AG04449 (cell line): ENCODE results near the gene SCN4B.

ENCODE experiments used
- CTCF ChIA-PET: fragments of 350-600 bp; formaldehyde crosslinking; extraction: SDS; loops from one replicate; lab custom pipeline; 2021; ENCODE audit warnings: antibody characterized with exemption; lab: Yijun Ruan, JAX
- POLR2A ChIA-PET: fragments of 400-600, 350-600 bp; formaldehyde crosslinking; extraction: SDS; loops from one replicate; lab custom pipeline; 2020; ENCODE audit warnings: antibody characterized with exemption, inconsistent platforms; lab: Yijun Ruan, JAX
- DNase-seq: peaks from one replicate; pipeline ENCODE4 v3.0.0-alpha.2; 2010; ENCODE audit warnings: low read depth, low spot score
- H3K4me3 ChIP-seq: 2 replicates; pipeline ENCODE4 v1.5.1; 2011; ENCODE audit warnings: low read depth, mild to moderate bottlenecking, control low read depth, low read length
- TF ChIP-seq, protein P1 (sequence below): IDR thresholded peaks from one replicate; pipeline ENCODE4 v1.5.1; 2011; ENCODE audit warnings: mild to moderate bottlenecking, moderate library complexity, low read length, control low read depth, inconsistent platforms; ENCODE audit not compliant: insufficient read depth; ENCODE audit errors: missing control alignments

Gene SCN4B

DNA sequence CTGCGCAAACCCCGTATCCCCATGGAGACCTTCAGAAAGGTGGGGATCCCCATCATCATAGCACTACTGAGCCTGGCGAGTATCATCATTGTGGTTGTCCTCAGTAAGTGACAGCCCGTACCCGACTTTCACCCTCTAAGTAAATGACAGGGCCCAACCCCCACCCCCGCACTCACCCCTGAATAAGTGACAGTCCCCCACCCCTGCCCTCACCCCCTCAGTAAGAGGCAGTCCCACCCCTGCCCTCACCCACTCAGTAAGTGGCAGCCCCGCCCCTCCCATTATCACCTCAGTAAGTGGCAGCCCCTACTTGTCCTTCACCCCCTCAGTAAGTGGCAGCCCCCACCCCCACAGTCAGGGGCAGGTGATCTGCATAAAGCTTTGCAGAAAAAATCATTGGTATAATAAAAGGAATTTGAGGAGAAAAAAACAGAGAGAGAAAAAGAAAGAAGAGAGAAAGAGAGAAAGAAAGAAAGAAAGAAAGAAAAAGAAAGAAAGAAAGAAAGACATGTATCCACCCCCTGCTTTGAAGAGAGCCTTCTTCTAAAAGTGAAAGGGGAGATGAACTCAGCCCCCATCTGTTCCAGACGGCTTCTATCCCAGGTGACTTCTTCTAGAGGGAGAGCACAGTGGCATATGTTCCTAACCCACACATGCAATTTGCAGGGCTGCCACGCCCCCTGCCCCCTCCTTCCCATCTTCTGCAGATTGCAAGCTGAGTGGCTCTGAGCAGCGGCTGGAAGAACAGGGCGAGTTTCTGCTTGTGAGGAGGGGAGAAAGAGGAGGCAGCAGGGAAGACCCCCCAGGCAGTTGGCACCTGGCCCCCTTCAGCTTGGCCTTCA lies 53.4 kb downstream of the SCN4B start:
- CTCF ChIA-PET: no interaction called here
- POLR2A ChIA-PET: no interaction called here
- TF ChIP-seq, protein P1, sequence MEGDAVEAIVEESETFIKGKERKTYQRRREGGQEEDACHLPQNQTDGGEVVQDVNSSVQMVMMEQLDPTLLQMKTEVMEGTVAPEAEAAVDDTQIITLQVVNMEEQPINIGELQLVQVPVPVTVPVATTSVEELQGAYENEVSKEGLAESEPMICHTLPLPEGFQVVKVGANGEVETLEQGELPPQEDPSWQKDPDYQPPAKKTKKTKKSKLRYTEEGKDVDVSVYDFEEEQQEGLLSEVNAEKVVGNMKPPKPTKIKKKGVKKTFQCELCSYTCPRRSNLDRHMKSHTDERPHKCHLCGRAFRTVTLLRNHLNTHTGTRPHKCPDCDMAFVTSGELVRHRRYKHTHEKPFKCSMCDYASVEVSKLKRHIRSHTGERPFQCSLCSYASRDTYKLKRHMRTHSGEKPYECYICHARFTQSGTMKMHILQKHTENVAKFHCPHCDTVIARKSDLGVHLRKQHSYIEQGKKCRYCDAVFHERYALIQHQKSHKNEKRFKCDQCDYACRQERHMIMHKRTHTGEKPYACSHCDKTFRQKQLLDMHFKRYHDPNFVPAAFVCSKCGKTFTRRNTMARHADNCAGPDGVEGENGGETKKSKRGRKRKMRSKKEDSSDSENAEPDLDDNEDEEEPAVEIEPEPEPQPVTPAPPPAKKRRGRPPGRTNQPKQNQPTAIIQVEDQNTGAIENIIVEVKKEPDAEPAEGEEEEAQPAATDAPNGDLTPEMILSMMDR: no peak
- H3K4me3 ChIP-seq: no peak overlapping the region
- DNase-seq: no peak

DNA sequence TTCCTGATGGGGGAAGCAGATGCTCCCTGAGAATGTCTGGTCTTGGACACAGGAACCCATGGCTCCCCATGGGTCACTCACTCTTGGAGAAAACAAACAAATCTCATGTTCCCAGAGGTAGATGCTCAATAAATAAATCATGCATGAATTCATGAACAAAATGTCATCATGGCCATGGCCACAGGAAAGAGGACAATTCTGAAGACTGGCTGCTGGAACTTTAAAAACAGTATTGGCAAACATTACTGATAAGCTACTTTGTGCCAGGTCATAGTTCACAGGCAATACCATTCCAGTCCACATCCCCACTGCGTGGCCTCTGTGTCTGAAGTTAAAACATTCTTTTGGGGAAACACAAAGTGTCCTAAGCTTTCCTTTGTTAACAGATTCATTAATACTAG lies 56.7 kb downstream of the SCN4B start:
- TF ChIP-seq, protein P1: no peak
- H3K4me3 ChIP-seq: no peak overlapping the region
- DNase-seq: no peak
- ChIA-PET CTCF (no interaction called here), POLR2A (no interaction called here)

DNA sequence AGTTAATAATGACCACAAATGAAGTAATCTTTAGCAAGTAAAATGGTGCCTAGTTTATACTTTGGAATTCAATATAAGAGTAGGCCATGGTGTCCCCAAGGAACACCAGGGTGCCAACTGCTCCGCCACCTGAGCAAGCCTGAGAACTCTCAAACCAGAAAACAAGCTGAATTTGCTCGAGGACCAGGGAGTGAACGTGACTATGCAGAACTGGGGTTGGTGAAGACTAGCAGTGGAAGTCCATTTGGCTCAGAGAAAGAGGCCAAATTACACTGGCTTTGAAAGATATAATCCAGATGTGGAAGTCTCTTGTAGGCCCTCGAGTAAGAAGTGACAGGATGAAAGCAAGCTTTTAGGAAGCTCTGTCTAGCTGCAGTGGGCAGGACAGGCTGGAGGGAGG lies 57.1 kb downstream of the SCN4B start:
- no peak overlapping the region for H3K4me3 ChIP-seq
- CTCF ChIA-PET: no interaction called here
- POLR2A ChIA-PET: no interaction called here
- no peak for DNase-seq
- TF ChIP-seq, protein P1: no peak

DNA sequence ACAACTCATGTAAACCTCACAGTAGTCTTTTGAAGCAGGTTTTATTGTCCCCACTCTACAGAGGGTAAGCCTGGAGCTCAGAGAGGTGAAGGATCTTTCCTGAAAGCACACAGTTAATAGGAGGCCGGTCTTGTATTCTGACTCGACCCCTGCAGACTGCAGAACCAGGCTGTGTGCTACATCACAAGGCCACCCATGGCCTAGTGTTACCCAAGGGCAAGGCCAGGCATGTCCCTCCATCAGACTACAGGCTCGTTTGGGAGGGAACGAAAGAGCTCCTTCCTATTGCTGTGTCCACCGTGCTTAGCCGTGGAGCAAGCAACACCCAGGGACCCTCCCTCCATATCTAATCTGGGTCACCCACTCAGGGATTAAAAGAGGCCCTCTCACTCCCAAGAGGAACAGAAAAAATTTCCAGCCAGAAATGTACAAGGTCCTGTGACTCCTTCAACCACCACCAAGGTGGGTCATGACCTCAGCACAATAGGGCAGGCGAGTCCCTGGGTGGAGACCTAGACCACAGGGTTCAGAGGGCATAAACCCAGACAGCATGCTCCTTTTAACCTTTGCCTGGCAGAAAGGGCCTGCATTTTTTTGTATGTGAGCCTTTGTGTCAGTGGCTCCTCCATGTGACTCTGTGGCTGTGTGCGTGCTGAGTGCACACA lies 59.6 kb downstream of the SCN4B start:
- TF ChIP-seq, protein P1: no peak
- H3K4me3 ChIP-seq: no peak overlapping the region
- ChIA-PET CTCF (no interaction called here), POLR2A (no interaction called here)
- DNase-seq: no peak

DNA sequence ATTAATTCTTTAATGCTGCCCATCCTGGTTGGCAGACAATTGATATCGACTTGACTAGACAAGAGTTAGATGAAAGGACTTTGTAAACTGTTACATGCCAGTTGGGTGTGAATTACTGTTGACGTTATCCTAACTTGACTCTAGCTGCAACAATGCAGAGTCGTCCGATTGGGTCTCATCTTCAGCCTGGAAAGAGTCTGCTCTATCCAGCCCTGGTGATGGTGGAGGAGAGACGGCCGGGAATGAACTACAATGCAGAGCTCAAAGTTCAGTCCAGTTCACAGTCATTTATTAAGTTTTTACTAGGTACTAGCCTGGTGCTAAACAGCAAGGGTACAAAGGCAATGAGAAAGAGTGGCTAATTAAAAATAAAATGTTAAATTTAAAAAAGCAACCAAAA lies 60.9 kb downstream of the SCN4B start:
- H3K4me3 ChIP-seq: no peak overlapping the region
- DNase-seq: no peak
- TF ChIP-seq, protein P1: no peak
- ChIA-PET POLR2A (no interaction called here), CTCF (no interaction called here)

DNA sequence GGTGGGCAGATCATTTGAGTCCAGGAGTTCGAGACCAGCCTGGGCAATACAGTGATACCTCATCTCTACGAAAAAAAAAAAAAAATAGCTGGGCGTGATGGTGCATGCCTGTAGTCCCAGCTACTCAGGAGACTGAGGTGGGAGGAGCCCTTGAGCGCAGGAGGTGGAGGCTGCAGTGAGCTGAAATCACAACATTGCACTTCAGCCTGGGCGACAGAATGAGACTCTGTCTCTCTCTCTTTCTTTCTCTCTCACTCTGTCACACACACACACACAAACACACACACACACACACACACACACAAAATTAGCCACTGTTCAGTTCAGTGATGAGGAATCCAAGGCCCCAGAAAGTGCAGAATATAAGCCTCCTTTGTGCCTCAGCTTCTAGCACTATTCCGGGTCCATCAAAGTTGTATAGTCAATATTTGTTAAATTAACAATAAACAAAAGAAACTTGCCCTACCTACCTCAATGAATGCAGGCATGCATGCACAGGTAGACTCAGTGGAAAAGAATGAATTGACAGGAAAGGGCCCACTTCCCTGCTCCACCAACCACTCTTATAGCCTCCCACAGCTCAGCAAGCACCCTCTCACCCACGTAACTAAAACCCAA lies 62.0 kb downstream of the SCN4B start:
- ChIA-PET CTCF (no interaction called here), POLR2A (no interaction called here)
- TF ChIP-seq, protein P1: no peak
- no peak for DNase-seq
- no peak overlapping the region for H3K4me3 ChIP-seq
